Loucy (cell line): ENCODE measurements around the gene DCDC1.

Experiments used
- H2AFZ ChIP-seq: fragments of 200-600 bp; sonication (generic); 2 replicates; pipeline ENCODE4 v1.6.0; 2016; ENCODE audit warnings: antibody characterized with exemption, mild to moderate bottlenecking, low read length, moderate library complexity
- H3F3A ChIP-seq: fragments of 200-600 bp; 2 replicates; pipeline ENCODE4 v1.6.0; 2016; ENCODE audit warnings: antibody characterized with exemption, low read depth, mild to moderate bottlenecking
- H3K27me3 ChIP-seq: fragments of 200-600 bp; sonication (generic); 2 replicates; pipeline ENCODE4 v1.6.1; 2014; ENCODE audit warnings: low read length, mild to moderate bottlenecking; ENCODE audit not compliant: insufficient read depth, poor library complexity, severe bottlenecking
- H3K36me3 ChIP-seq: fragments of 200-600 bp; sonication (generic); 2 replicates; pipeline ENCODE4 v1.6.1; 2016; ENCODE audit warnings: low read length; ENCODE audit not compliant: insufficient read depth
- H3K4me1 ChIP-seq: fragments of 200-600 bp; sonication (generic); 2 replicates; pipeline ENCODE4 v1.5.1; 2014; ENCODE audit warnings: low read length, mild to moderate bottlenecking; ENCODE audit not compliant: insufficient read depth, poor library complexity, severe bottlenecking
- H3K4me2 ChIP-seq: fragments of 200-600 bp; sonication (generic); 2 replicates; pipeline ENCODE4 v1.6.0; 2014; ENCODE audit warnings: antibody characterized with exemption, low read length, low read depth, mild to moderate bottlenecking; ENCODE audit not compliant: poor library complexity, severe bottlenecking
- H3K4me3 ChIP-seq: fragments of 200-600 bp; sonication (generic); 2 replicates; pipeline ENCODE4 v1.5.1; 2014; ENCODE audit warnings: low read length, mild to moderate bottlenecking, mixed read lengths; ENCODE audit not compliant: poor library complexity, severe bottlenecking
- H3K79me2 ChIP-seq: fragments of 200-600 bp; sonication (generic); 2 replicates; pipeline ENCODE4 v1.6.1; 2014; ENCODE audit warnings: low read length; ENCODE audit not compliant: insufficient read depth
- H3K9ac ChIP-seq: fragments of 200-600 bp; sonication (generic); 2 replicates; pipeline ENCODE4 v1.6.0; 2014; ENCODE audit warnings: mild to moderate bottlenecking, low read depth, low read length, moderate library complexity; ENCODE audit not compliant: poor library complexity, severe bottlenecking
- H3K9me2 ChIP-seq: fragments of 200-600 bp; sonication (generic); replicated peaks from 2 replicates; pipeline ENCODE4 v1.6.1; 2016; ENCODE audit warnings: low read depth, low read length, mixed read lengths
- H3K9me3 ChIP-seq: fragments of 200-600 bp; sonication (generic); 2 replicates; pipeline ENCODE4 v1.6.1; 2014; ENCODE audit warnings: mild to moderate bottlenecking, antibody characterized with exemption, low read length, low read depth; ENCODE audit not compliant: insufficient read depth
- H4K20me1 ChIP-seq: fragments of 200-600 bp; sonication (generic); 2 replicates; pipeline ENCODE4 v1.6.0; 2014; ENCODE audit warnings: antibody characterized with exemption, low read length, mild to moderate bottlenecking; ENCODE audit not compliant: insufficient read depth, poor library complexity, severe bottlenecking
- CTCF ChIP-seq: fragments of 200-600 bp; sonication (generic); conservative IDR thresholded peaks from 2 replicates; pipeline ENCODE4 v1.5.1; 2014; ENCODE audit warnings: mild to moderate bottlenecking, antibody characterized with exemption, low read length
- EZH2phosphoT487 ChIP-seq: fragments of 200-600 bp; IDR thresholded peaks from 2 replicates; pipeline ENCODE4 v1.6.1; 2018; ENCODE audit warnings: antibody characterized with exemption, mild to moderate bottlenecking, moderate library complexity, borderline replicate concordance

DCDC1 gene

GRCh38 chr11:30921811-30922210 lies 447.7 kb downstream of the DCDC1 start:
- no peaks in the 10 kb centered on the region for H3F3A ChIP-seq
- no peaks in the 10 kb centered on the region for H3K4me1 ChIP-seq
- H3K4me3 ChIP-seq = no peak overlapping the region
- no peak overlapping the region for H2AFZ ChIP-seq
- H3K36me3 ChIP-seq = no peaks in the 10 kb centered on the region
- H3K27me3 ChIP-seq = no peaks in the 10 kb centered on the region
- no peaks in the 10 kb centered on the region for H3K9me3 ChIP-seq
- H4K20me1 ChIP-seq = no peaks in the 10 kb centered on the region
- no peak overlapping the region for H3K4me2 ChIP-seq
- H3K79me2 ChIP-seq = no peaks in the 10 kb centered on the region
- no peak for TF ChIP-seq EZH2phosphoT487
- TF ChIP-seq CTCF = no peak
- H3K9me2 ChIP-seq = no peaks in the 10 kb centered on the region
- H3K9ac ChIP-seq = no peak overlapping the region

- Histone ChIP-seq H3F3A (no peaks in the 10 kb centered on the region), H3K4me2 (no peak overlapping the region), H2AFZ (no peak overlapping the region; the same call in 1 of the 2 replicates), H3K79me2 (no peaks in the 10 kb centered on the region), H3K27me3 (no peaks in the 10 kb centered on the region), H4K20me1 (no peaks in the 10 kb centered on the region), H3K4me3 (no peak overlapping the region), H3K4me1 (no peaks in the 10 kb centered on the region), H3K9me3 (no peaks in the 10 kb centered on the region), H3K9ac (no peak overlapping the region), H3K36me3 (no peaks in the 10 kb centered on the region), H3K9me2 (no peaks in the 10 kb centered on the region)
- TF ChIP-seq EZH2phosphoT487 (no peak), CTCF (no peak)
Measured at GRCh38 chr11:30919389-30920152, 450.0 kb downstream of the DCDC1 start.

- no peaks in the 10 kb centered on the region for H3F3A ChIP-seq
- no peaks in the 10 kb centered on the region for H3K4me1 ChIP-seq
- no peak overlapping the region for H3K9ac ChIP-seq
- H3K4me3 ChIP-seq = no peak overlapping the region
- H2AFZ ChIP-seq = no peak overlapping the region
- H3K27me3 ChIP-seq = no peaks in the 10 kb centered on the region
- no peaks in the 10 kb centered on the region for H4K20me1 ChIP-seq
- H3K9me2 ChIP-seq = no peaks in the 10 kb centered on the region
- no peak for TF ChIP-seq EZH2phosphoT487
- peak; percentile 84 for TF ChIP-seq CTCF
- H3K36me3 ChIP-seq = no peaks in the 10 kb centered on the region
- H3K4me2 ChIP-seq = no peak overlapping the region
- H3K79me2 ChIP-seq = no peaks in the 10 kb centered on the region
- no peaks in the 10 kb centered on the region for H3K9me3 ChIP-seq
Measured at GRCh38 chr11:30917859-30918478, 451.6 kb downstream of the DCDC1 start.
